ENCODE data around the gene ATP2C1.

ATP2C1 gene

GRCh38 chr3:130939753-130940152 lies 45.9 kb downstream of the ATP2C1 start:
- DNase-seq (ENCODE audit: low read depth in 1 of 2, low spot score in 1 of 2) = no peak
- H3K27ac ChIP-seq (replicated peaks) = no peak overlapping the region
- no peaks in the 10 kb centered on the region for H3K27me3 ChIP-seq (ENCODE audit: insufficient read depth, poor library complexity, severe bottlenecking)
- H3K4me3 ChIP-seq (replicated peaks; ENCODE audit: insufficient read depth, low read length) = no peak overlapping the region
- no peak for TF ChIP-seq SPI1 (IDR thresholded peaks at IDR 0.05; ENCODE audit: borderline replicate concordance, low read depth)
- no peak for TF ChIP-seq POLR2AphosphoS5 (IDR thresholded peaks at IDR 0.05; ENCODE audit: low read depth)
- TF ChIP-seq CTCF (IDR thresholded peaks at IDR 0.05; ENCODE audit: insufficient read depth, low read length) = no peak
- TF ChIP-seq GABPA (IDR thresholded peaks at IDR 0.05; ENCODE audit: low read depth) = no peak
- TF ChIP-seq REST (IDR thresholded peaks at IDR 0.05; ENCODE audit: insufficient replicate concordance, low read depth) = no peak

GRCh38 chr3:130941793-130942192 lies 47.9 kb downstream of the ATP2C1 start:
- H3K27ac ChIP-seq (replicated peaks) = no peak overlapping the region
- TF ChIP-seq REST (IDR thresholded peaks at IDR 0.05; ENCODE audit: insufficient replicate concordance, low read depth) (no peak), SPI1 (IDR thresholded peaks at IDR 0.05; ENCODE audit: borderline replicate concordance, low read depth) (no peak), POLR2AphosphoS5 (IDR thresholded peaks at IDR 0.05; ENCODE audit: low read depth) (no peak), CTCF (IDR thresholded peaks at IDR 0.05; ENCODE audit: insufficient read depth, low read length) (no peak), GABPA (IDR thresholded peaks at IDR 0.05; ENCODE audit: low read depth) (no peak)
- no peak overlapping the region for H3K4me3 ChIP-seq (replicated peaks; ENCODE audit: insufficient read depth, low read length)
- H3K27me3 ChIP-seq (ENCODE audit: insufficient read depth, poor library complexity, severe bottlenecking) = no peaks in the 10 kb centered on the region
- DNase-seq (ENCODE audit: low read depth in 1 of 2, low spot score in 1 of 2) = no peak

GRCh38 chr3:130946882-130947281 lies 53.0 kb downstream of the ATP2C1 start:
- TF ChIP-seq POLR2AphosphoS5 (IDR thresholded peaks at IDR 0.05; ENCODE audit: low read depth) (no peak), CTCF (IDR thresholded peaks at IDR 0.05; ENCODE audit: insufficient read depth, low read length) (no peak), GABPA (IDR thresholded peaks at IDR 0.05; ENCODE audit: low read depth) (no peak), REST (IDR thresholded peaks at IDR 0.05; ENCODE audit: insufficient replicate concordance, low read depth) (no peak), SPI1 (IDR thresholded peaks at IDR 0.05; ENCODE audit: borderline replicate concordance, low read depth) (no peak)
- Histone ChIP-seq H3K4me3 (replicated peaks; ENCODE audit: insufficient read depth, low read length) (no peak overlapping the region), H3K27me3 (ENCODE audit: insufficient read depth, poor library complexity, severe bottlenecking) (no peaks in the 10 kb centered on the region), H3K27ac (replicated peaks) (no peak overlapping the region)
- DNase-seq (ENCODE audit: low read depth in 1 of 2, low spot score in 1 of 2) = no peak
